ENCODE data around the gene NFIA.

The NFIA gene

DNA sequence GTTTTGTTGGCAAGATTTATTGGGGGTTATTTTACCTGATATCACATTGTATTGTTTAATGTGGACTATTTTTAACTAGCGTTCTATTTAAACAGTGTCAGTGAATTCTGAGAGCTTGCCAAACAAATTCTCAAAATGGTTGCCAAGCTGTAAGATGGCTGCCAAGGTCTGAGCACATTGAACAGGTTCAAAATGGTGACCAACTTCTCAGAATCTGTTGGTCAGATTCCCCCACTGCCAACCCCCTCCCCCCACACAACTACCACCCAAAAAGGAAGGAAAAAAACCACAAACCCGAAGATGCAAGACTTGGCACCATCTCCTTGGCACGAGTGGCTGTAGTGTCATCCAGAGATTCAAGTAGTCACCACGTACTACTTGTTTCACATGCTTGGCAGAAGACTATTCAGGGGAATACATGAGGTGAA lies 159.1 kb downstream of the NFIA start:
- FAIRE-seq = peak; percentile 86
- peak; percentile 44 for DNase-seq (ENCODE audit: low spot score)

DNA sequence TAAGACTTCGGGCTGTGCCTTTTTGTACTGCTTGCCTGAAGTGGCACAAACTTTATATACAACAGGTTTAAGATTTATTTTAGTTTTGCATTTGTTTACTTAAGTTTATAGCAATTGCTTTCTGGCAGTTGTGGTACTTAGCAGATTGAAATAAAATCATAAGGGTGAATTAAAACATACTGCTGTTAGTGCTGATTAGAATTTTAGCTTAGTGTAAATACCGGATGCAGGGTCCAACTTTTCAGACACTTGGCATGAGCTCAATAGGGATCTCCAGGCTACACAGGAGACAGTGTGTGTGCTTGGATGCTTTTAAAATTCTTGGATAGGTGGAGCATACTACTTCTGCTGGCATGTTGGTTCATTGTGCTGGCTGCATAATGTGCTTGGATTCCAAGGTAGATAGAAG lies 159.6 kb downstream of the NFIA start:
- FAIRE-seq = no peak
- DNase-seq (ENCODE audit: low spot score) = no peak

DNA sequence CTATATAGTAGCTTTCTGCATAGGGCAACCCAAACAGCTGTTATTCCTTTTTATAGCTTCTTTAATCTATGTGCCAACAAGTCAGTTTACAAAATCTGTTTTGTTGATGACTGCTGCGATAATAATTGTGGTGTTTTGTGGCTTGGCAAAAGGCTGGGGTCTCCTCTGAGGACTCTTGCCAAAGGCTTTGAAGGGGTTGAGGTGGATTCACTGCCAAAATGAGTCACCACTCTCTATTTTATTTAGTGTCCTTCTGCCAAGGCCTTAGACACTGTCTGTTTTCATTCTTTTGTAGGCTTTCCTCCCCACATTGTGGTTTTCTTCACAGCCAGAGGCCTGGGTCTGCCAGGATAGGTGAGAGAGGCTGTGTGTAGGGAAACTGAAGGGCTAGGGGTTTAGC lies 161.8 kb downstream of the NFIA start:
- peak; percentile 45 for DNase-seq (ENCODE audit: low spot score)
- peak; percentile 92 for FAIRE-seq

DNA sequence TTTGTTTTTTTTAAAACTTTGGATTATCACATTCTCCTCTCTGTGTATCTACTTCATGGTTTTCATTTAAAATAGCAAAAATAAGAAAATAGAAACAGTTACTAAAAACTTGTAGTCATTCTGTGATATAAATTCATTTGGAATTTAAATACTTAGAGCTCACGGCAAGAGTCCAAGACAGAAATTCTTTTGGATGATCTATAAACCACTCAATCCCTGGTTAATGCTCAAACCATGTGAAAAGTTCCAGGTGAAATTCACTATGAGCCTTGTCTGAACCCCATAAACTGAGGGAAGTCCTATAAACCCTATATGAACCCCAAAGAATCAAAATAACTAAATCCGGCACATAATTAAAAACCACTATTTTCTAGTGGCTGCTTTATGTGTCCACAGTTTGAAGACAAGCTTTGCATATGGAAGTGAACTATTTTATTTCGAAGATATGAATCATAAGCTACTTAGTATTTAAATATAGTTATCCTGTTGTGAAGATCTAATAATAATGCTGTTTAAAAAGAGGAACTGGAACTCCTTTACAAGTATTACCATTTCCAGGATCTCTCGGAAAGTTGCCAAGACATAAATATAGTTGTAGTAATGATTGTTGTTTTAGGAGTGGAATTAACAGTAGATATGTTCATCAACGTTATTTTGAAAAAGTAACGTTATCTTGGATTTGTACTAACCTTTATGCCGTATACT lies 163.5 kb downstream of the NFIA start:
- DNase-seq (ENCODE audit: low spot score) (no peak), FAIRE-seq (peak; percentile 83)

DNA sequence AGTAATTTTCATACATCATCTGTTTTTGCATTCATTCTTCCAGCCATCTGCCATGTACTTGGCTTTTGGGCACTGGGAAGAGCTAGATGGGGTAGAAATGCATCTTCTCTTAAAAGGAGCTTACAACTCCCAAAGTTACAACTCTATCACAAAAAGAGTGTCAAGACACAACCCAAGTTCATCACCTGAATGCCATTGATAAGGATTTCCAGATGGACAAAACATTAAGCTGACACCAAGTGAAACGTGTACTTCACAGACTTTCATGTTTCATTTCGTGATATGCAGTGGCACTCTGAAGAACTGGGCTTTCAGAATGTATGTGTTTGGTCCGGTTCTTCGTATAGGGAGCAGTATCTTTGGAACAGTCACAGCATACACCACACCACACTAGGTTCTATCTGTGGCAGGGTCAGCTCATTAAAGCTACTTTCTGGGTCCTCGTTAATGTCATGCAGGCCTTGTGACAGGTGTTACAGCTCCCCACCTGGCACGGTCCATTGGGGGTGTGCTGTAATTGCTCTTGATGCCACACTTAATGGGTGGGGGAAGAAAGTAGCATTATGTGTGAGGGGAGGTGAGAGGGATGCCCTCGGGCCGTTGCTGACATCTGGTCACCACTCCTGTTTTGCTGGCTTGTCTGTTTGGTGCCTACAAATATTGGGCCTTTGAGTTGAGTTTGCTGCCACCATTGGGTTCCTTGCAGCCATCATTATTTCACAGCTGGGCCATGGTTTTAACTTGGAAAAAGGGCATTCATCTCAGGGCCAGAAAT lies 164.9 kb downstream of the NFIA start:
- no peak for DNase-seq (ENCODE audit: low spot score)
- no peak for FAIRE-seq

DNA sequence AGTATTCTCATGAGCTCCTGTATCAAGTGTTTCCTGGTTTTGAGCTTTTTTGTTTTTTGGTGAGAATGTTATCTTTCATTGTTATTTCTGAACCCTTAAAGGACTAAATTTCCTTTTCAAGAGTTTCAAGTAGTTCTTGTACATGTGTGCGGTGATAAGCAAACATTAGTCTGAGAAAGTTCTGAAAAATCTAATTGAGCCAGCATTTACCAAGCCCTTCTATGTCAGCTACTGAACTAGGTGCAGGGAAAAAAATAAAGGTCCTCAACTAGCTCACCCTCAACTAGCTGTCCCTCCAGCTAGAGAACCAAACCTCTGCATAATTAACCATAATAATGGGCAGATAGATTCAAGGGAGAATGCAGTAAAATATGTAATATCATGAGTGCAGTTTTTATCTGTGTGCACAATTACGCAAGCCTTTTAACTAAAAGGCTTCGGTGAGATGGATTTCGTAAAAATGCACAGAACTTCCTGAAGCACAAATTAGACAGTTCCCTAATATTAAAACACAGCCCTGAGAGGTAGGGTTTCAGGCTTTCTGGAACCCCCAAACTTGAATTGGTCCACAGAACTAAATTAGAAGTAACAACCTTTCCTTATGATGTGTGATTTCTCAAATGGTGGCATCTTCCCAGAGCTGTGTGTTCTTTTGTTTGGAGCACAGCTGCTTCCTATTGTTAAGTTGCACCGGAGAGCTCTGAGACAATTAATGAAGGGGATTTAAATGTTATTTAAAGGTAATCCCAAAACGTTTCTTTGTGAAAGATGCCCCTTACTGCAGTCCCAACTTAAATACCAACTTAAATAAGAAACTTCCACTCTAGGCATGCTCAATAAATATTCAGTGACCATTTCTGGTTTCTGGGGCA lies 165.8 kb downstream of the NFIA start:
- FAIRE-seq (no peak), DNase-seq (ENCODE audit: low spot score) (no peak)

DNA sequence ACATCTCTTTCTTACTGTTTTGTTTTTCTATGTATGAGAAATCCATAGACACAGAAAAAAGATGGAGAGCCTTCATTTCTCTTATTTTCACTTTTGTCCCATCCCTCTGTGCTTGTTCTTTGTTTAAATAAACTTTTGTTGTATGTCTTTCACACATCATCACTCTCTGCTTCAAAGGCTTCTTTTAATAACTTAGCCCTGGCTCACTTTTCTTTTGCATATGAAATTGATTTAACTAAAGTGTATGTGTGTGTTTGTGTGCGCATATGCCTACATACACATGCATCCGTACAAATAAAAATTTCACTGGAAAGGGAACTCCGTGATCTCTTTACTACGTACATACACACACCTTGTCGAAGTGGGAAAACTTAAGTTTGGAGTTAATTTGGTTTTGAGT lies 168.6 kb downstream of the NFIA start:
- DNase-seq (ENCODE audit: low spot score) (no peak), FAIRE-seq (no peak)

DNA sequence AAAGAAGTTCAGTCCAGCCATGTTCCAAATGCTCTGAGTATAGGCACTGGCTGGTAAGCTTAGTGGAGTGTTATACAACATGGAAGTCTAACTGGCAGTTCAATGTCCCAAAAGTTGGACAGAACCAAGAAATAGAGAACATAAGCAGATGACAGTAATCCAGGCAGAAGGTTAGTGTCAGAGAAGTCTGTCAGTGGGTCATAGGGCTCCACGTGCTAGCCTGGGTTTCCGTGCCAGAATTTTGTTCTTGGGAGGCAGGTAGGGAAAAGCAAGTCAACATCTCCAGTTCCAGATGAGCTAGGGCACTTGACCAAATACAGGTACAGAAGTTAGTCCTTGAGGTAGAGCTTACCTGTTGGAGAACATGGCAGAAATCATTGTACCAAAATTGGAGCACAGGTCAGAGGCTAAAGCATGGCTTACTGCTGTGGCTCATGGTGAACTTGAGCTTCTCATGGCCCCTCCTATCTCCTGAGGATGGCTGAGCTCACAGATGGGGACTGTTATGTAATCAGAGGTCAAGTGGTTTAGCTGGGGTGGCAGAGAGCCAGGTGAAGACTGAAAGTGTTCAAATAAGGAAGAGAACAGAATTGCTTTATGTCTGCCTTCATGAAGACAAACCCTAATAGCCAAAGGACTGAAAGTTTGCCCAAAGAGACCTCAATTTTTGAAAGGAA lies 170.8 kb downstream of the NFIA start:
- FAIRE-seq (no peak), DNase-seq (ENCODE audit: low spot score) (no peak)

DNA sequence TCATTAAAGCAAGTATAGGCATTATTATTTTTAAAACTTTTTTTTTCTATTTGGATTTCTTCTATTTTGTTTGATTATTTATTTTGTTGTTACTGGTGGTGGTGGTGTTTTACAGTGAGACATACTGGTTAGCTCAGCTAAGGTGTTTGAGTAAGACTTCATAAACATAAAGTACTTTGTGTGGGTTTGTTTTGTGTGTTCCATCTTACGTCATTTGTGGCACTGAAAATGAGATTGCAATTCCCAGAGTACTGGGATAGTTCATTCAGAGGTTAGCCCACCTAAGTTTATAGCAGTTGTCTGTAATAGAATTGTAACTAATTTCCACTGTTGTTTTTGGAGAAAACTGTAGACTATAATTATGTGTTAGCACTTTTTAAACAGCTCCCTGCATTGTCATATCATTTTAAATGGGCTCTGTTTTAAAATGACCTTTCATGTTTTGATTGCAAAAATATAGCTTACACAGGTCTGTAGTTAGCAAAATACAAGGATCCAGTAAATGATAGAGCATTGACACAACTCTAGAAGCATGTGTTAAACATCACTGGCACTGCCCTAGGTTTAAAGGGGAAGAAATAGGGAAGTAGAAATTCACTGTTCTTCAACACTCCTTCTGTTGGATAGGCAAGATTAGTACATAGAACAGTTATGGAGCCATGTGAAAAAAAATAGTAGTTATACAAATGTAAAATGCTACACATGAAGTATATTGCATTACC lies 171.7 kb downstream of the NFIA start:
- FAIRE-seq = no peak

DNA sequence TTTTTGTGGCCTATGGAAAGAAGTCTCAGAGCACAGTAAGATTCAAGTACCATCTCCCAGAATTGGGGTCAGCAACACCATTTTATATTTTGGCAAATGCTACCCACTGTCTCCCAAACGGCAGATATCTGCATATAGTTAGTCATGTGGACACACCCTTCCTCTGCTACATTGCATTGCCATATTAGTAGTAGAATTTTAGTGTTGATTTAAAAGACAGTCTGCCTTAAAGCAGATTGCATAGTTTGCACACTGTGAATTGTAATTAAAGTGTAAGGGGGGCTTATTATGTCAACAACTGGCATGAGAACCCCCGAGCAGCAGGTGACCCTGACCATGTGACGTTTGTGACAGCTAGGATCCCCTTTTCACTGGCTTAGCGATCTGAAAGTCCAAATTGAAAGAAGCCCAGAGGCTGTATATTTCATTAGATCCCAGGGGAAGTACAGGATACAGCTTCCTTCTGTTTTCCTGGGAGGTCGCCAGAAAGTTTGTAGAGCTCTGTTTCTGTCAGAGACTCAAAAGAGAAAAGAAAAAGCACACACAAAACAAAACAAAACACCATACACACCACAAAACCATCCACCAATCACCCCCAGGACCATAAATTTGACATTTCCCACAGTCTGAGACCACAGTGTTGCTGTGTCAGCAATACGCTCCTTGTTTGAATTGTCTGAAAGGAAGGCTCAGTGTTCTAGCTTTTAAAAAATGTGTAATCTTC lies 172.4 kb downstream of the NFIA start:
- DNase-seq (ENCODE audit: low spot score) = no peak
- FAIRE-seq = no peak

More for the DNA sequence above, 171.7 kb downstream of the NFIA start:
- DNase-seq (ENCODE audit: low spot score) = no peak

DNA sequence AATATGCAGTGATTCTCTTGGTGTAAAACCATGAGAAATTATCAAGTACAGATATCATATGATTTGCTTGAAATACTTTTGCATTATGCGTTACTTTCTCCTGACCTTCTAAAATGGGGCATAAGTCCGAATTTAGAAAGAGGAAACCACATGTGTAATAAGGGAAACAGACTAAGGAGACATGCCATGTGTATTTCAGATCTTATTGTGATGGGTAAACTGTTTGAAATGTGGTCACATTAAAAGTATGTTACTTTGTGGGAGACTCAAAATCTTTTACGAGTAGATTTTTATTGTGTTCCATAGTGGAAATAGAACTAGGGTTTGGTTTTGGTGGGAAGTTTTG lies 173.0 kb downstream of the NFIA start:
- no peak for FAIRE-seq
- no peak for DNase-seq (ENCODE audit: low spot score)

DNA sequence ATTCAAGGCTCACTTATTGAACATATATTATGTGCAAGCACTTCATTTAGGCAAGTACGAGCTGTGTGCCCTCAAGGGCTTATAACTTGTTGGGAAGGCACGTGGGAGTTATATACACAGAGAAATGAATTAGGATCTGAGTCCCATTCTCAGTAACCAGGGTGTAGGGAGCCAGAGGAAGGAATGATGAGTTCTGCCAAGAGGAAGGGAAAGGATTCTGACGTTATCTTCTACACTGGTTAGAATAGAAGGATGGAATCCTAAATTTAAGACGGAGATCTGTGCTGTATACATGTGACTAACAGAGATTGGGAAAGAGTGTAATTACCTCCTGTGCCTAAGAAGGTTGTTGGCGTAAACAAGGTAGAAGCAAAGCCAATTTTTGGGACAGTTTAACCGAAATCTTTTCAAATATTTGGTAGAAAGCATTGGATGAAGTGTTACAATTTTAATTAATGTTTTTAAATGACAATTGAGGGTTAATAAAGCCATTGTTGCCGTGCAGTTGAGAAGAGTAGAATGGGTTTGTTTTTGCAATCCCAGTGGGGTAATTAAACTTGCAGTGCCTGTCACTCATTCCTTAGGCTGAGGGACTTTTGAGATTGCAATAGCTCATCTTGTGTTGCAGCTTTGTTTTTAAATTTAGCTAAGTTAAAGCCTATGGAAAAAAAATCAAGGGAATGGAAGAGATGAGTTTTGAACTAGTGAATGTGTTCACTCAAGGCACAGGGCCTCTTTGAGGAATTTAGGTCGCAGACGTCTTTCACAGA lies 177.2 kb downstream of the NFIA start:
- DNase-seq (ENCODE audit: low spot score) = no peak
- no peak for FAIRE-seq

DNA sequence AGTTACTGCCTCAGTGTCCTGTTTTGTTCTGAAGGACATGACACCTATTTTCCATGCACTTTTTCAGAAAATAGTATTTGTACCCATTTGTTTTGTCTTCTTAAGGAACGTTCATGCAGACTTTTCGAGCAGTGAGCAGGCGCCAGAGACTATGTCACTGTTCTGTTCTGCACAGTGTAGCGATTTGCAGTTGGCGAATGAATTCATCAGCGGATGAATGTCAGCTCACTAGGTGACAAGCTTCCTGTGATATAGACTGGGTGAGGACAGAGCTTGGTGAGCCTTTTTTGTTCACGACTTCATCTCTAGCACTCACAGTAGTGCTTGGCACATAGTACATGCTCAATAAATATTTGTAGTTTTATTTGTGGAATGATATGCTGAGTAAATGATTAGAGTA lies 177.8 kb downstream of the NFIA start:
- FAIRE-seq (no peak), DNase-seq (ENCODE audit: low spot score) (no peak)

DNA sequence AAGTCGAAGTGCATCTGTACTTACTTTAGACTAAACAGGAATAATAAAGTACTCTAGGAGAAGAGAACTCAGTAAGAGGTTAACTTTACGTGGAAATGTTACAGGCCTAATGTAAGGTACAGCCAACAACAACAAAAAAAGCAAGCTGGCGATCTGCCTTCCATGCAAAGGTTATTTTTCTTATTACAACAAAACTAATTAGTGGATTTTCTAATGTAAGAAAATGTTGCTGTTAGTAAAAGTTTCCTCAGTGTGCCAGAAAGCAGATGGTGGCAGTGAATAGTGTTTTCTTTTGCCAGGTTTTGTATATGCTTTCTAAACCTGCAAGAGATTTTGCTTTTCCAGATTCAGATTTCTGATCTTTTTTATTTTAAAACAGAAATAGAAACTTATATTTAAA lies 179.2 kb downstream of the NFIA start:
- DNase-seq (ENCODE audit: low spot score) (no peak), FAIRE-seq (no peak)

DNA sequence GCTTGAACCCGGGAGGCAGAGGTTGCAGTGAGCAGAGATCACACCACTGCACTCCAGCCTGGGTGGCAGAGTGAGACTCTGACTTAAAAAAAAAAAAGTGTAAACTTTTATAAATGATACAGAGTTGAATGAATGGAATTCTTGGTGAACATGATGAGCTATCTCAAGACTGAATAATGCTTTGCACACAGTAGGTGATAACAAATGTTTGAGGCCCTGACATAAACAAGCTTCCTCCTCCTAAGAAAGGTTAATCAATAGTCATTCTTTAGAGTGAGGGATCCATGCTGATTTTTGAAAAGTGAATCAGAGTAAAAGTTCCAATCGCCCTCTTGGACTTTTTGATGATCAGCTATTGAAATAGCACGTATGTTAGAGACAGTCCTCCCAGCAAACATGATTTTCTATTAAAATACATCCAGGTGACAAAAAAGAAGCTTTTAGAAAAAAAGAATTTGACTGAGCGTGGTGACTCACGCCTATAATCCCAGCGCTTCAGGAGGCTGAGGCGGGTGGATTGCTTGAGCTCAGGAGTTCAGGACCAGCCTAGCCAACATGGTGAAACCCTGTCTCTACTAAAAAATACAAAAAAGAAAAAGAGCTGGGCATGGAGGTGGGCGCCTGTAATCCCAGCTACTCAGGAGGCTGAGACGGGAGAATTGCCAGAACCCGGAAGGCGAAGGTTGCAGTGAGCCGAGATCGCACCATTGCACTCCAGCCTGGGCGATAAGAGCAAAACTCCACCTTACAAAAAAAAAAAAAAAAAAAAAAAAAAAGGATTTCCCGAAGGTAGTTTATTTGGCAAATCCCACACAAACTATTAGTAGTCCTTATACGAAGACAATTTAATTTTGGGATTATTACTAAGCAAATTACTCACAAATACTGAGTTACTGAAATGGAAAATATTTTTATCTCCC lies 181.8 kb downstream of the NFIA start:
- FAIRE-seq = no peak

DNA sequence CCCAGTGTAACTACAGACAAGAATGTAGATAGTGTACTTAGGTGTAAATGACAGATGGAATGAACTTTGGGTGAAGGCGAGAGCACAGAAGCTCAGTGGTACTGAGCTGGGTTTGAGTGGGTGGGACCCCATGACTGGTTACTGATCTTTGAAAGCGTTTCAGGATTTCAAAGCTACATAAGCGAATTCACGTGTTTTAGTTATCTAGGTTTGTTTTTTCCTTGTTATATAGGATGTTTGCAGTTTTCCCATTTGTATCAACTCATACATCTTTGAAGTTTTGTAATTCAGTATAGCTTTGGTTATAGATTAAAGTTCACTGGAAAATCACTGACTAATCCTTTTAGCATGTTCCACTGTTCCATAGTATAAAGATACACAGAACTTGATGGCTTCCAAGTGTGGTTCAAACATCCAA lies 182.5 kb downstream of the NFIA start:
- DNase-seq (ENCODE audit: low spot score) (no peak), FAIRE-seq (no peak)

More for the DNA sequence above, 181.8 kb downstream of the NFIA start:
- DNase-seq (ENCODE audit: low spot score) = no peak

DNA sequence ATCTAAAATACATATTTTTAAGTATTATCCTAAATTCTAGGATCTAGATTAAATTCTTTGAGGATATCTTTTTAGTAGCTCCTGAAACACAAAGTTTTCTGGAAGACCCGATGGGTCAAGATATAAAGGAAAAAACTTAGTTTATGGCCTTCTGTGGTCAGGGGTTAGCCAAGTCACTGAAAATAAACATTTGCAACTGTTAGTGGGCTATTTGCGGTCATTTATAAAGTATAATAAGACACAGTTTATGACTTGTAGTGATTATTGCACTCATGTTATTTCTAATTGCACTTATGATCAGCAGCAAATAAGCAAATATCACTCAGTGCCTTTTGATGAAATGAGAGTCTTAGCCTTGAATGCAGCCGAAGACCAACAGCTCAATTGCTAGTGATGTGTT lies 183.3 kb downstream of the NFIA start:
- FAIRE-seq (no peak), DNase-seq (ENCODE audit: low spot score) (no peak)

DNA sequence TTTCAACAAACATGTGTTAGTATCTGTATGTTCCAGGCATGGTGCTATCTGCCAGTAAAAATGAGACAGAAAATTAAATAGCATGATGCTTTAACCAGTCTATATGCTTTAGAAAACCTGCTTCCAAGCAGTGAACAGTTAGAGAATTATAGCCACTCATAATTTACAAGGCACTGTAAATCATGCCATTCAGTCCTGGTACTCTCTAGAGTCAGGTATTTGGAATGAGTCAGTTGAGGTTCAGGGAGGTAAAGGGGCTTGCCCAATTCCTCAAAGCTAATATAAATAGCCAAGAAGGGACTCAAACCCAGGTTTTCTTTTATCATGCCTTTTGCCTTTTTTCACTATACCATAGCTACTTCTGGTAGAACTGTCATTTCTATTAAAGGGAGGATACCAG lies 184.4 kb downstream of the NFIA start:
- DNase-seq (ENCODE audit: low spot score) (no peak), FAIRE-seq (no peak)
